T47D (cell line): ENCODE data around the gene CNTN4.
"Not testable (repeated sequence)": the region's sequence is repeated elsewhere in the genome, so short reads cannot be mapped to it uniquely, and the experiment has no call there.

Experiments
- DNase-seq, 2 experiments: peaks; one replicate each; pipeline versions ENCODE4 v3.0.0 to v3.0.0-alpha.2; 2011 to 2012; ENCODE audit warnings: low read depth in 1 of 2, low spot score in 1 of 2
- JUND ChIP-seq: IDR thresholded peaks from 2 replicates; pipeline ENCODE4 v1.6.1; 2012; ENCODE audit warnings: low read depth
- in situ Hi-C: cut with HindIII; loops from 2 replicates; pipeline ENCODE4 v1.10.0; 2016; ENCODE audit warnings: low sequenced_read_pairs, low pct_unique_long_range_greater_than_20kb

Gene CNTN4

GRCh38 chr3:2968475-2968874, 869.8 kb downstream of the CNTN4 start:
- no peak for DNase-seq
- TF ChIP-seq JUND, result no peak
- in situ Hi-C loops, result no loop called here

- in situ Hi-C loops, result no loop called here
- DNase-seq, result no peak
- no peak for TF ChIP-seq JUND
These were observed 877.5 kb downstream of the CNTN4 start for GRCh38 chr3:2976212-2976611.

DNA sequence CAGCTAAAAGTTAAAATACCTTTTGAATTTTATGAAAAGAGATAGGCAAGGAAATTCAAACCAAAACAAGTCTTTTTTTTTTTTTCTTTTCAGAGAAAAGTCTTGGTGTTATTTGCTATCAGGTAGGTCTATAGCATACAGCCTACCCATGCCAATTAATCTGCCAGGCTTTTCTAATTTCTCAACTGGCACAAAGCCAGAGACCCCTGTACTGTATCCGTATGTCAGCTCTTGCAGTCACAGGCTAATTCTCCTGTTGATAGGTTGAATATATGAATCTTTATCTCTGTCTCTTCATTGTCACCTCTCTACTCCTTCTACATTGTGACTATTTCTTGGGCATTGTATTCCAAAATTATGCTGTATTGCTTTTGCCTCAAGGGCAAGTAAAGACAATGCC, 878.1 kb downstream of the CNTN4 start:
- in situ Hi-C loops, result no loop called here
- DNase-seq, result no peak
- no peak for TF ChIP-seq JUND

- no peak for DNase-seq
- in situ Hi-C loops, result no loop called here
- TF ChIP-seq JUND, result no peak
These were observed 880.5 kb downstream of the CNTN4 start for GRCh38 chr3:2978977-2979732.

- no peak for TF ChIP-seq JUND
- no peak for DNase-seq
- in situ Hi-C loops, result no loop called here
These were observed 885.6 kb downstream of the CNTN4 start for GRCh38 chr3:2984005-2984830.

GRCh38 chr3:2984831-2985220, 886.2 kb downstream of the CNTN4 start:
- no peak for TF ChIP-seq JUND
- no peak for DNase-seq
- in situ Hi-C loops, result no loop called here

GRCh38 chr3:2985479-2985878, 886.8 kb downstream of the CNTN4 start:
- DNase-seq, result no peak
- in situ Hi-C loops, result no loop called here
- TF ChIP-seq JUND, result no peak

DNA sequence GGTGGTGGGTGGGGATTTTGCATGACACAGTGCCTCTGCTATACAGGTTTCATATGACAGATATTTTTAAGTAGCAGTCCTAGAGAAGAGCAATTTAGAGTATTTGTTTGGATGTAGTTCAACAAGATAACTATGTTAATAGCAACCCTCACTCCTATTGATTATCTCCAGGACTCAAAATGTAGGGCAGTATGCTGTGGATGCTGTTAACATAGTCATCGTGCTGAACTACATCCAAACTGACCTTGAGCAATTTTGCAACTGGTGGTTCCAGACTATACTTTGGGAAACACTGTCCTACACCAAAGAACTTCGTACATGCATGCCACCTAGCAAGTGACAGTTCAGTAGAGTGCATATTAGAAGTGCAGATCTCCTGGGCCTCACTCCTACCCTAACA, 893.9 kb downstream of the CNTN4 start:
- in situ Hi-C loops, result no loop called here
- no peak for DNase-seq
- TF ChIP-seq JUND, result no peak

DNA sequence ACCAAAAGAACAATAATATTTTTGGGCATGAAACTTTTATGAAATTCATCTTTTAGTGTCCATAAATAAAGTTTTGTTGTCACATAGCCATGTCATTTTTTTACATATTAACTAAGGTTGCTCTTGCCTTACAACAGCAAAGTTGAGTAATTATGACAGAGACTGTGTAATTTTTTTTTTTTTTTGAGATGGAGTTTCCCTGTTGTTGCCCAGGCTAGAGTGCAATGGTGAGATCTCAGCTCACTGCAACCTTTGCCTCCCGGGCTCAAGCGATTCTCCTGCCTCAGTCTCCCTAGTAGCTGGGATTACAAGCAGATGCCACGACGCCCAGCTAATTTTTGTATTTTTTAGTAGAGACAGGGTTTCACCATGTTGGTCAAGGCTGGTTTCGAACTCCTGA, 894.5 kb downstream of the CNTN4 start:
- in situ Hi-C loops, DNase-seq: not testable (repeated sequence)

DNA sequence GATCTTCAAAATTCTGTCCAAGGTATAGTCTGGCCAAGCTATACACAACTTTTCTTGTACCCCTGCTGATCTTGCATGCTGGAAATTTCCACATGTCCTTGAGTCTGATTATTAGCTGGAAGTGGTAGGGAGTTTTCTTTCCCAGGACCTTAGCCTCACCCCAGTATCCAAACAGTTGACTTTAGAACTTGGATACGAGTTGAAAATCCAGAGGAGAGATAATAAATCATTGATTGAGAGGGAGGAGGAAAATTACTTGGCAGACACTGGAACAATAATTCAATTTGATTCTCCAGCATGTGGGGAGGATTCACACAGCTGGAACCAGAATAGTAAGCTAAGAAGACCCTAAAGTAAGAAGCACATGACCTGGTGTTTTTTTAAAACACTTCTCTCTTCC, 895.1 kb downstream of the CNTN4 start:
- in situ Hi-C loops, result no loop called here
- TF ChIP-seq JUND, result no peak
- no peak for DNase-seq

DNA sequence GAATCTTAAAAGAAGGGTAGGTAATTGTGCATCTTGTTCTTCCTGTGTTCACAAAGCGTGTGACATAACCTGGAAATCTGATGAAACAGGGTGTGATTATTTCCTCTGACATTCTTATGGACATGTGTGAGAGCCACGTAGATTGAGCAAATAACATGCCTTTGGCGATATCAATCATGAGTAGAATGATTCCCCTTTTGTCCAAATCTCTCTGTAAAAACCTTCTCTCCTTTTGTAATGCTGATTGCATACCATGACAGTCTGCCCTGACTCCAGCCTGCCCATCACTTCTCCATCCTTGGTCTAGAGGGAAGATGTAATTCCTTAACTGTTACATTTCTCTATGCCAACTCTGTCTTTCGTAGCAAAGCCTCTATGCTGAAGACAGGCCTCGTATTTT, 896.5 kb downstream of the CNTN4 start:
- in situ Hi-C loops, result no loop called here
- no peak for TF ChIP-seq JUND
- DNase-seq, result no peak

DNA sequence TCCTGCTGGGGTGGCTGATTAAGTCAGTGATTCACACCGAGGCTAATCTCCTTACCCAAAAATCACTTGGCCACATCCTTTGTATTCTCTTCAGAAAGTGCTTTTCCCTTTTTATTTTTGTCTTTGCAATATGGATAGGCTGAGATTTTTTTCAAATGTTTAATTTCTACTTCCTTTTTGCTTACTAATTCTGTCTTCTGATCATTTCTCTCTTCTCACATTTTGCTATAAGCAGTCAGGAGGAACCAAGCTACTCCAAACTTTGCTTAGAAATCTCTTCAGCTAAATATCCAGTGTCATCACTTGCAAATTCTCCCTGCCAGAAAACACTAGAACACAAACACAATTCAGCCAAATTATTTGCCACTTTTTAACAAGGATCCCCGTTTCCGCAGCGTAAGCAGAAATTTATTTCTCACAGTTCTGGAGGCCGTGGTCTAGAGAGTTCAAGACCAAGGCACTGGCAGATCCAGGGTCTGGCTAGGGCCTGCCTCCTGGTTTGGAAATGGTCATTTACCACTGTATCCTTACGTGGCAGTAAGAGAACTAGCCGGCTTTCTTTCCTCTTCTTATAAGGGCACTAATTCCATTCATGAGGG, 906.6 kb downstream of the CNTN4 start:
- in situ Hi-C loops, result no loop called here
- no peak for TF ChIP-seq JUND
- no peak for DNase-seq
